ENCODE data around the gene ITGA5.

ITGA5 gene

DNA sequence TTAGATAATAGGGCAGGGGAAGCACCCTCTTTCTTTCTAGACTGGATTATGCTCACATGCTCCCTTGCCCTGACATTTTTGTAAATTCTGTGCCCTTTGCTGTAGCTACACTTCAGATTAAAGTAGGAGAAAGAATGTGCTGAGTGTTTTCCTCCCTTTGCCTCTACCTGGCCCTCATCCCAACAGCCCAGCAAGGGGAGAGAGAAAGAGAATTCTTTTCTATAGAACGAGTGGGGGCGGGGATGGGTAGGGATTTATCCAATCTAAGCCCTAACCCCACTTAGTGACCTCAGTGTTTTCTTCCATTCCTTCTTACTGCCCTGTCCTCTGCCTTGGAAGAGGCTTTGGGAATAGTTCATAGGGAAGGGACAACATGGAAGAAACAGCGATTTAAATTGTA, 68.3 kb downstream of the ITGA5 start:
- Histone ChIP-seq H3K27ac (no peak overlapping the region), H3K4me3 (no peak overlapping the region)
- TF ChIP-seq, protein P1, sequence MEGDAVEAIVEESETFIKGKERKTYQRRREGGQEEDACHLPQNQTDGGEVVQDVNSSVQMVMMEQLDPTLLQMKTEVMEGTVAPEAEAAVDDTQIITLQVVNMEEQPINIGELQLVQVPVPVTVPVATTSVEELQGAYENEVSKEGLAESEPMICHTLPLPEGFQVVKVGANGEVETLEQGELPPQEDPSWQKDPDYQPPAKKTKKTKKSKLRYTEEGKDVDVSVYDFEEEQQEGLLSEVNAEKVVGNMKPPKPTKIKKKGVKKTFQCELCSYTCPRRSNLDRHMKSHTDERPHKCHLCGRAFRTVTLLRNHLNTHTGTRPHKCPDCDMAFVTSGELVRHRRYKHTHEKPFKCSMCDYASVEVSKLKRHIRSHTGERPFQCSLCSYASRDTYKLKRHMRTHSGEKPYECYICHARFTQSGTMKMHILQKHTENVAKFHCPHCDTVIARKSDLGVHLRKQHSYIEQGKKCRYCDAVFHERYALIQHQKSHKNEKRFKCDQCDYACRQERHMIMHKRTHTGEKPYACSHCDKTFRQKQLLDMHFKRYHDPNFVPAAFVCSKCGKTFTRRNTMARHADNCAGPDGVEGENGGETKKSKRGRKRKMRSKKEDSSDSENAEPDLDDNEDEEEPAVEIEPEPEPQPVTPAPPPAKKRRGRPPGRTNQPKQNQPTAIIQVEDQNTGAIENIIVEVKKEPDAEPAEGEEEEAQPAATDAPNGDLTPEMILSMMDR (IDR thresholded peaks at IDR 0.05) = no peak
- no peak for DNase-seq (ENCODE audit: low spot score)

DNA sequence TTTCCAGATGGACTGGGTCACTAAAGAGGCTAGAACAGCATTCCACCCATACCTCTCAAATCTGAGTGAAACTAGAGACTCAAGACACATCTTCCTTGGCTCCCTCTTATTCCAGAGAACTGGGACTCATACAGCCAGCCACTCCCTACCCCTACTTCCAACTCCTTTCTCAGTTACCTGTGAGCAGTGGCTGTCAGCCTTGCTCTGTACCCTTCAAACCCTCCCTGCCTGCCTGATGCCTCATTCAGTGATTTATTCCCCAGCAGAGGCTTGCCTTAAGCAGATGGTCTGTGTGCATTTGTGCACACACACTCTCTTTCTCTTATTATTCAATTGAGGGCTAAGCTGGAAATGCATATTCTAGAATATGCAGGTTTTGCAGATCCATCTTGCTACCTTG, 69.4 kb downstream of the ITGA5 start:
- TF ChIP-seq, protein P1 (IDR thresholded peaks at IDR 0.05) = no peak
- DNase-seq (ENCODE audit: low spot score) = no peak
- Histone ChIP-seq H3K27ac (no peak overlapping the region), H3K4me3 (no peak overlapping the region)

DNA sequence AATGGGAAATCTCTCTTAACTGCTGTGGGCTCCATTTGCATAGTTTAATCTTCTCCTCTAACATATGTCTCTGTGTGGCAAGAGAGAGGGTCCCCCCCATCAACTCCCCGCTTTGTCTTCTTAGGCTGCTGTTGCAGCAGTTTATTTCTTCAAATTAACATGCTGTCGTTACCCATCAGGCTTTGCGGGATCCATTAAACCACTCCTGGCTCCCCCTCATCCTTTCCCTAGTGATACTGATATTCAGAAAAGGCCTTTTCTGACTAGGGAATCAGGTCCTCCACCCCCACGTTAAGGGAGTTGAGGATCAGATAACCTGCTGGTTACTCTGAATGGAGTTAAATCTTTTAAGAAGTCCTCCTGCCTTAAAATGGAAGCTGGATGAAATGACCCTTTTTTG, 70.0 kb downstream of the ITGA5 start:
- Histone ChIP-seq H3K27ac (no peak overlapping the region), H3K4me3 (no peak overlapping the region)
- TF ChIP-seq, protein P1 (IDR thresholded peaks at IDR 0.05) = no peak
- no peak for DNase-seq (ENCODE audit: low spot score)

Data from coronary artery (tissue), 2 donors.